ENCODE results near the gene FOLR3.

FOLR3 gene

DNA sequence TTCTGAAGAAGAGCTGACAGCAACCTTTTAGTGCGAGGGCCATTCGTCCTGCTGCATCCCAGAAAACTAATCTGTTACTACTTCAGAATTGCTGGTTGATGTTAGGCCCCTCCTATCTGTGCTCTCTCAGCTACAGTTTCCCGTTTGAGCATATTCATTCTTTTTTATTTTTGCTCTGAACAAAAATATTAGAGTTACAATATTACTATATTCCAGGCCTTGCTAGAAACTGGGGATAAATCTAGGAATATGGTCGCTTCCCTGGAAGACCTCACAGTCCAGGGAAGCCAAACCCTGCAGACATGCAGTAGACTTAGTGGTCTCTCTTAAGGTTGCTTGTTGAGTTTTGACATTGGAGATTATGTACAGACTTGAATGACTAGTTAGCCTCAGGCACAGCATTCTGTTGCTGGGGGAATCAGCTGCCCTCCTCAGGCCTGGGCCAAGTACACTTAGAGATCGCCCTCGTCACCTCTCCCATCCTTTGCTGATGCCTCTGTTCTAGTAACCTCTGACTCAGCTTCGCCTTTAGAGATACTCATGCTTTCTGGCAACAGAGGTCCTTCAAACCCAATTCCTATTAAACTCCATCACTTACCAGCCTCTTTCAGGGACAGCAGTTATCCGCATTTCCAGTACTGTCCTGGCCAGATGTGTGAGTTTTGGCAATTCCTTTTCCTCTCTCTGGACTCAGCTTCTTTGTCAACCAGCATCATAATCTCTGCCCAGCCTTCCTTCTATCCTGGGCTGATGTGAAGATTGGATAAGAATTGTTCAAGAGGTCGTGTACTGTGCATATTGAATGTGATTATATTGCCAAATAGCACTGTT lies 22.3 kb upstream of the FOLR3 start:
- no peak for TF ChIP-seq YY1 (IDR thresholded peaks at IDR 0.05; ENCODE audit: insufficient read depth, insufficient read length)
- no peak for TF ChIP-seq ZNF274 (IDR thresholded peaks at IDR 0.05; ENCODE audit: low read depth, low read length)
- TF ChIP-seq SUZ12 (IDR thresholded peaks at IDR 0.05; ENCODE audit: extremely low read depth, insufficient read depth, insufficient read length) = no peak
- Histone ChIP-seq H3K9ac (ENCODE audit: insufficient read length, low read depth) (peak overlapping the region; percentile 65), H3K4me3 (ENCODE audit: insufficient read length, low read depth) (peak overlapping the region; percentile 67), H3K36me3 (ENCODE audit: insufficient read depth, insufficient read length, low read length) (peaks cover 29% of the 10 kb centered on the region), H3K4me1 (ENCODE audit: insufficient read depth, insufficient read length) (no peaks in the 10 kb centered on the region), H3K9me3 (ENCODE audit: insufficient read depth, low read length) (no peaks in the 10 kb centered on the region), H3K27me3 (ENCODE audit: insufficient read depth, insufficient read length) (no peaks in the 10 kb centered on the region)
- DNase-seq (ENCODE audit: low read depth, low spot score) = no peak

DNA sequence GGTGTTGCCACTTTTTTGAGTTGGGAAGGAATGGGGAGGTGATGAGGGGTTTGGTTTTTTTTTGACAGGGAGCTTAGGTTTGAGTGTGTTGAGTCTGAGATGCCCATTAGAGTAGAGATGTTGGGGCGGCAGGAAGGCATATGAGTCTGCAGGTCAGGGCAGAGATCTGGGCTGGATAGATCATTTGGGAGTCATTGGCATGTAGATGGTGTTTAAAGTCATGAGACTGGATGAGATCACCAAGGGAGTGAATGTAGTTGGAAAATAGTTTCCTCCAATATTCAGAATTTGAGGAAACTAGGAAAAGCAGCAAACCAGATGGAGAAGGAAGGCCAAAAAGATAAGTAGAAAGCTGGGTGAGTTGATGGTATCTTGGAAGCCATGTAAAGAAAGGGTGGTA lies 21.0 kb upstream of the FOLR3 start:
- H3K9me3 ChIP-seq (ENCODE audit: insufficient read depth, low read length) = no peaks in the 10 kb centered on the region
- H3K4me3 ChIP-seq (ENCODE audit: insufficient read length, low read depth) = no peak overlapping the region
- H3K36me3 ChIP-seq (ENCODE audit: insufficient read depth, insufficient read length, low read length) = peaks cover 16% of the 10 kb centered on the region
- H3K4me1 ChIP-seq (ENCODE audit: insufficient read depth, insufficient read length) = no peaks in the 10 kb centered on the region
- no peak for TF ChIP-seq SUZ12 (IDR thresholded peaks at IDR 0.05; ENCODE audit: extremely low read depth, insufficient read depth, insufficient read length)
- no peak for TF ChIP-seq YY1 (IDR thresholded peaks at IDR 0.05; ENCODE audit: insufficient read depth, insufficient read length)
- no peak for TF ChIP-seq ZNF274 (IDR thresholded peaks at IDR 0.05; ENCODE audit: low read depth, low read length)
- no peak for DNase-seq (ENCODE audit: low read depth, low spot score)
- no peak overlapping the region for H3K9ac ChIP-seq (ENCODE audit: insufficient read length, low read depth)
- H3K27me3 ChIP-seq (ENCODE audit: insufficient read depth, insufficient read length) = no peaks in the 10 kb centered on the region

DNA sequence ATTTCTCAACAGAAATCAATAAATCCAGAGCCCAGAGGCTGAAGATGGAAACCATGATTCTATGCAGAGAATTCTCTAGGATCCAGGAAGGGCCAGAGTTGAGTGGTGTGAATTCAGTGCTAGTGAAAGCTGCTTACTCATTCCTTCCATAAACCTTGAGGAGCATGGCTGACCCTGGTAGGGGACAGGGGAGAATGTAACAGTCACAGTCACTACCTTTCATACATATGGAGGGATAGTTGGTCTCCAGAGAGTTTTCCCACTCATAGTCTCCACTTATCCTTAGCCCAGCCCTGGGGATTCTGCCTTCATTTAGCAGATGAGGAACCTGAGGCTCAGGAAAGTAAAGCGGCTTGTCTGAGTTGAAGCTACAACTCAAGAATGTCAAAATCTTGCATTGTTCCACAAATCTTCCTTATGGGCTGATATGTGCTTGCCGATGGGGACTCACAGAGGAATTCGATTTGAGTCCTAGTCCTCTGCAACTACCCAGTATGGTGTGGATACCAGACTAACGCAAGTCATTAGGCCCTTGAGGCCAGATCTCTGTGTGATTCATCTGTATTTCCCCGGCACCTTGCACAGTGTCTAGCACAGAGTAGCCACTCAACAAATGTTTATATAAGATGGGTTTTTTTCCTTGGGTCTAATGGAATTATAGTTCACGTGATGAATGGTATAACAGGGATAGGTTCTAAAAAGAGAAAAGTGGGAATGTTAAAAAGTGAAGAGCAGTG lies 19.3 kb upstream of the FOLR3 start:
- TF ChIP-seq YY1 (IDR thresholded peaks at IDR 0.05; ENCODE audit: insufficient read depth, insufficient read length) (no peak), SUZ12 (IDR thresholded peaks at IDR 0.05; ENCODE audit: extremely low read depth, insufficient read depth, insufficient read length) (no peak), ZNF274 (IDR thresholded peaks at IDR 0.05; ENCODE audit: low read depth, low read length) (no peak)
- H3K9ac ChIP-seq (ENCODE audit: insufficient read length, low read depth) = no peak overlapping the region
- no peaks in the 10 kb centered on the region for H3K27me3 ChIP-seq (ENCODE audit: insufficient read depth, insufficient read length)
- peaks cover 1% of the 10 kb centered on the region for H3K36me3 ChIP-seq (ENCODE audit: insufficient read depth, insufficient read length, low read length)
- H3K4me3 ChIP-seq (ENCODE audit: insufficient read length, low read depth) = no peak overlapping the region
- H3K4me1 ChIP-seq (ENCODE audit: insufficient read depth, insufficient read length) = no peaks in the 10 kb centered on the region
- H3K9me3 ChIP-seq (ENCODE audit: insufficient read depth, low read length) = no peaks in the 10 kb centered on the region
- no peak for DNase-seq (ENCODE audit: low read depth, low spot score)

DNA sequence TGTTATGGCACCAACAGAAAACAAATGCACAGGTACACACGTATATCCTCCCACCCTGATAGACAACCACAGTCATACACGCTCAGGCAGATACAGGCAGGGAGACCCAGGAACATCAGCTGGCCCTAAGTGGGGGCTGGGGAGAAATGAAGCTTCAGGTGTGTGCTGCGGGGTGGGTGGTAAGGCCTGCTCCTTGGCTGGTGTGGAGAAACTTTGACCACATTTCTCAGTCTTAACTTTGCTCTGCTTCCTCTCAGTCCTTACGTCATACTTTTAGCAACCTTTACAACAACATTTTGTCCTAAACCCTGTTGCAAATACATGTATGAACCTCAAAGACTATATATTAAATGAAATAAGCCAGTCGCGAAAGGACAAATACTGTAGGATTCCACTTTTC lies 16.3 kb upstream of the FOLR3 start:
- H3K27me3 ChIP-seq (ENCODE audit: insufficient read depth, insufficient read length) = no peaks in the 10 kb centered on the region
- no peaks in the 10 kb centered on the region for H3K4me1 ChIP-seq (ENCODE audit: insufficient read depth, insufficient read length)
- no peak overlapping the region for H3K4me3 ChIP-seq (ENCODE audit: insufficient read length, low read depth)
- no peak for TF ChIP-seq YY1 (IDR thresholded peaks at IDR 0.05; ENCODE audit: insufficient read depth, insufficient read length)
- no peak for TF ChIP-seq ZNF274 (IDR thresholded peaks at IDR 0.05; ENCODE audit: low read depth, low read length)
- TF ChIP-seq SUZ12 (IDR thresholded peaks at IDR 0.05; ENCODE audit: extremely low read depth, insufficient read depth, insufficient read length) = no peak
- no peak for DNase-seq (ENCODE audit: low read depth, low spot score)
- no peaks in the 10 kb centered on the region for H3K36me3 ChIP-seq (ENCODE audit: insufficient read depth, insufficient read length, low read length)
- no peak overlapping the region for H3K9ac ChIP-seq (ENCODE audit: insufficient read length, low read depth)
- peaks cover 6% of the 10 kb centered on the region; the same call in 1 of the 2 replicates for H3K9me3 ChIP-seq (ENCODE audit: insufficient read depth, low read length)

DNA sequence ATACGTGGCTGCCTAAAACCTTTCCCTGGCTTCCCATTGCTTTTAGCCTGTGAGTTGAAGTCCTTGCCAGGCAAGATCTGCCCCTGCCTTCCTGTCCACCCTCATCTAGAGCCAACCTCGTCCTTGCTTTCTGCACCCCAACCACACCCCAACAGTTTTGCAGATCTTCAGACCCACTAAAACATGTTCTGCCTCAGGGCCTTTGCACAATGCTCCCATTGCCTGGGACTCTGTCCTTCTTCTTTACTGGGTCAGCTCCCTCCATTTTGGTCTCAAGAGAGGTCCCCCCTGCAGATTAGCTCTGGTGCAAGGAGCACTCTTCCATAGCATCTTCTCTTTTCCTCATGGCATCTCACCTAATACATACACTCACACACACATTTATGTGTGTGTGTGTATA lies 14.6 kb upstream of the FOLR3 start:
- Histone ChIP-seq H3K4me1 (ENCODE audit: insufficient read depth, insufficient read length) (no peaks in the 10 kb centered on the region), H3K36me3 (ENCODE audit: insufficient read depth, insufficient read length, low read length) (no peaks in the 10 kb centered on the region), H3K27me3 (ENCODE audit: insufficient read depth, insufficient read length) (no peaks in the 10 kb centered on the region), H3K9me3 (ENCODE audit: insufficient read depth, low read length) (peaks cover 14% of the 10 kb centered on the region; the same call in 1 of the 2 replicates), H3K4me3 (ENCODE audit: insufficient read length, low read depth) (no peak overlapping the region), H3K9ac (ENCODE audit: insufficient read length, low read depth) (no peak overlapping the region)
- DNase-seq (ENCODE audit: low read depth, low spot score) = no peak
- TF ChIP-seq ZNF274 (IDR thresholded peaks at IDR 0.05; ENCODE audit: low read depth, low read length) = no peak
- no peak for TF ChIP-seq YY1 (IDR thresholded peaks at IDR 0.05; ENCODE audit: insufficient read depth, insufficient read length)
- no peak for TF ChIP-seq SUZ12 (IDR thresholded peaks at IDR 0.05; ENCODE audit: extremely low read depth, insufficient read depth, insufficient read length)

DNA sequence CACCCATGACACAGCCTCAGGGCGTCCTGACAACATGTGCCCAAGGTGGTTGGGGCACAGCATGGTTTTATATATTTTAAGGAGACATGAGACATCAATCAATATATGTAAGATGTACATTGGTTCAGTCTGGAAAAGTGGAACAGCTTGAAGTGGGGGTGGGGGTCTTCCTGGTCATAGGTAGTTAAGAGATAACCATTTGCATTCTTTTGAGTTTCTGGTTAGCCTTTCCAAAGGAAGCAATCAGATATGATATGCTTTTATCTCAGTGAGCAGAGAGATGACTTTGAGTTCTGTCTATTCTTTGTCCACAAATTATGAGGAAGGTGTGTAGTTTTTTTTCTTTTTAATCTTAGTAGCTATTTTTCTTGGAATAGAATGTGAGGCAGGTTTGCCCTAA lies 12.9 kb upstream of the FOLR3 start:
- Histone ChIP-seq H3K9ac (ENCODE audit: insufficient read length, low read depth) (no peak overlapping the region), H3K4me3 (ENCODE audit: insufficient read length, low read depth) (no peak overlapping the region), H3K27me3 (ENCODE audit: insufficient read depth, insufficient read length) (no peaks in the 10 kb centered on the region), H3K4me1 (ENCODE audit: insufficient read depth, insufficient read length) (no peaks in the 10 kb centered on the region), H3K9me3 (ENCODE audit: insufficient read depth, low read length) (peaks cover 16% of the 10 kb centered on the region), H3K36me3 (ENCODE audit: insufficient read depth, insufficient read length, low read length) (no peaks in the 10 kb centered on the region)
- TF ChIP-seq ZNF274 (IDR thresholded peaks at IDR 0.05; ENCODE audit: low read depth, low read length) (no peak), YY1 (IDR thresholded peaks at IDR 0.05; ENCODE audit: insufficient read depth, insufficient read length) (no peak), SUZ12 (IDR thresholded peaks at IDR 0.05; ENCODE audit: extremely low read depth, insufficient read depth, insufficient read length) (no peak)
- DNase-seq (ENCODE audit: low read depth, low spot score) = no peak

DNA sequence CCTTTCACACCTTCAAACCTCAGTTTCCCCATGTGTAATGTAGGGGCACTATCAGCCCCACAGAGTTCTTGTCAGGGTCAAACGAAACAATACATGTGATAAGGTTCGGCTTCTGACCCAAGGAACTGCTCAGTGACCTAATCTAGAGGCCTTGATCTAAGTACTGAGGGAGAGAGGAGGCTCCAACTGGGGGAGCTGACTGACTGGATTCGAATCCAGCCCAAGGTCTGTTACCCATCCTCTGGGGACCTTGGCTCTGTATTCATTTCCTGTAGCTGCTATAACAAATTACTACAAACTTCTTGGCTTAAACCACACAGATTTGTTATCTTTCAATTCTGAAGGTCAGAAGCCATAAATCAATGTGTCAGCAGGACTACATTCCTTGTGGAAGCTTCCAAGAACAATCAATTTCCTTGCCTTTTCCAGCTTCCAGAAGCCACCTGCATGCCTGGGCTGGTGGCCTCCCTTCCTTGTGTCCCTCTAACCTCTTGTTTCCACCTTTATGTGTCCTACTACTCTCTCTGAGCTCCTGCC lies 12.3 kb upstream of the FOLR3 start:
- Histone ChIP-seq H3K9ac (ENCODE audit: insufficient read length, low read depth) (no peak overlapping the region), H3K36me3 (ENCODE audit: insufficient read depth, insufficient read length, low read length) (no peaks in the 10 kb centered on the region), H3K9me3 (ENCODE audit: insufficient read depth, low read length) (peaks cover 22% of the 10 kb centered on the region), H3K4me1 (ENCODE audit: insufficient read depth, insufficient read length) (no peaks in the 10 kb centered on the region), H3K4me3 (ENCODE audit: insufficient read length, low read depth) (no peak overlapping the region), H3K27me3 (ENCODE audit: insufficient read depth, insufficient read length) (no peaks in the 10 kb centered on the region)
- TF ChIP-seq ZNF274 (IDR thresholded peaks at IDR 0.05; ENCODE audit: low read depth, low read length) (no peak), SUZ12 (IDR thresholded peaks at IDR 0.05; ENCODE audit: extremely low read depth, insufficient read depth, insufficient read length) (no peak), YY1 (IDR thresholded peaks at IDR 0.05; ENCODE audit: insufficient read depth, insufficient read length) (no peak)
- DNase-seq (ENCODE audit: low read depth, low spot score) = no peak

Data from NT2/D1 (cell line).